HepG2 (cell line): ENCODE results near the gene ATP12A. TPM values are rescaled to one million over a fixed set of nuclear protein-coding genes. Genes with fewer than 3 reads are reported as not detected.

Experiments used
- ATAC-seq: fragments of 200-7000 bp; cut with Tn5 transposase; 3 replicates; pipeline ENCODE4 v1.9.1; 2020; ENCODE audit warnings: mild to moderate bottlenecking, moderate library complexity
- BruUV-seq: library from RNA; stranded (reverse); fragments of 400-500 nt; replicated peaks from 2 replicates; lab custom pipeline; 2021; lab: Mats Ljungman, UMichigan
- CTCF ChIA-PET: fragments of 300-600 bp; formaldehyde crosslinking; extraction: SDS; loops from one replicate; lab custom pipeline; 2021; ENCODE audit warnings: low total read pairs, inconsistent platforms, low intra/inter-chr PET ratio; lab: Yijun Ruan, JAX
- POLR2A ChIA-PET: fragments of 350-600 bp; sonication (Branson Sonifier 250); formaldehyde crosslinking; loops from one replicate; lab custom pipeline; 2020; ENCODE audit warnings: antibody characterized with exemption, inconsistent platforms; lab: Yijun Ruan, JAX
- DNase-seq: peaks from one replicate; pipeline ENCODE4 v3.0.0-alpha.2; 2015; ENCODE audit warnings: low spot score
- FAIRE-seq: peaks from 3 replicates; lab custom pipeline; 2011; peaks lifted over from hg19 to GRCh38; lab: Jason Lieb, UNC
- H2AFZ ChIP-seq: one replicate; pipeline ENCODE4 v1.6.1; 2011; ENCODE audit warnings: low read length, inconsistent platforms
- H3K27ac ChIP-seq: fragments of 300-600 bp; 3 replicates; pipeline ENCODE4 v1.8.0; 2011; ENCODE audit warnings: mixed run types, mild to moderate bottlenecking, mixed read lengths, low read length, inconsistent platforms; ENCODE audit not compliant: insufficient read depth; ENCODE audit errors: extremely low read length
- H3K27me3 ChIP-seq, 2 experiments: fragments of 200-600 bp in 1 of 2; 2 replicates in 1 of 2; 3 replicates in 1 of 2; pipeline versions ENCODE4 v1.6.0 to v1.8.0; 2011; ENCODE audit warnings: low read length in 2 of 2, mild to moderate bottlenecking in 2 of 2, moderate library complexity in 2 of 2, inconsistent platforms in 1 of 2; ENCODE audit not compliant: insufficient read depth in 2 of 2, control insufficient read depth in 1 of 2
- H3K36me3 ChIP-seq, 2 experiments: fragments of 200-600 bp in 1 of 2; replicated peaks in 1 of 2; 2 replicates in 1 of 2; 3 replicates in 1 of 2; pipeline versions ENCODE4 v1.5.1 to v1.8.0; 2011; ENCODE audit warnings: low read length in 2 of 2, inconsistent platforms in 1 of 2; ENCODE audit not compliant: insufficient read depth in 2 of 2, control insufficient read depth in 1 of 2
- H3K4me1 ChIP-seq: 2 replicates; pipeline ENCODE4 v1.5.1; 2012; ENCODE audit warnings: low read length, inconsistent platforms; ENCODE audit not compliant: insufficient read depth
- H3K4me2 ChIP-seq: 2 replicates; pipeline ENCODE4 v1.6.0; 2011; ENCODE audit warnings: low read depth, low read length, inconsistent platforms
- H3K4me3 ChIP-seq, 3 experiments: fragments of 200-600 bp in 1 of 3; sonication (generic), shearing (Covaris generic) in 1 of 3; replicated peaks in 1 of 3; 2 replicates each; pipeline ENCODE4 v1.5.1; 2011 to 2016; ENCODE audit warnings: low read length in 3 of 3, inconsistent platforms in 2 of 3, low read depth in 2 of 3, mild to moderate bottlenecking in 2 of 3, control low read depth in 1 of 3, mixed read lengths in 1 of 3; ENCODE audit not compliant: insufficient read depth in 1 of 3
- H3K79me2 ChIP-seq: one replicate; pipeline ENCODE4 v1.6.1; 2011; ENCODE audit warnings: low read length, inconsistent platforms; ENCODE audit not compliant: insufficient read depth
- H3K9ac ChIP-seq: 2 replicates; pipeline ENCODE4 v1.6.0; 2011; ENCODE audit warnings: mild to moderate bottlenecking, low read depth, low read length, inconsistent platforms; ENCODE audit not compliant: insufficient read depth
- H3K9me3 ChIP-seq: 2 replicates; pipeline ENCODE4 v1.5.1; 2012; ENCODE audit warnings: mild to moderate bottlenecking, low read length
- H4K20me1 ChIP-seq: 2 replicates; pipeline ENCODE4 v1.6.0; 2011; ENCODE audit warnings: inconsistent platforms, mild to moderate bottlenecking, low read length, moderate library complexity; ENCODE audit not compliant: insufficient read depth
- CREB1 ChIP-seq, 2 experiments: fragments of 450-650 bp in 1 of 2; IDR thresholded peaks; 2 replicates each; pipeline ENCODE4 v1.6.1; 2016 to 2017; ENCODE audit warnings: control low read depth in 1 of 2, mild to moderate bottlenecking in 1 of 2, missing compliant biosample characterization in 1 of 2, missing genetic modification characterization in 1 of 2
- CSRNP1 ChIP-seq: sonication (generic); formaldehyde crosslinking; IDR thresholded peaks from 2 replicates; pipeline ENCODE4 v1.8.1; 2023; ENCODE audit warnings: mild to moderate bottlenecking, missing genetic modification reagents
- GATA4 ChIP-seq: sonication (generic); IDR thresholded peaks from 2 replicates; pipeline ENCODE4 v1.6.1; 2016; ENCODE audit warnings: antibody characterized with exemption, low read depth, borderline replicate concordance
- HDAC2 ChIP-seq: sonication (generic); formaldehyde crosslinking; IDR thresholded peaks from 2 replicates; pipeline ENCODE4 v1.4.0; 2020; ENCODE audit warnings: missing genetic modification reagents
- SOX6 ChIP-seq, 2 experiments: fragments of 450-650 bp in 1 of 2; sonication (generic) in 1 of 2; formaldehyde crosslinking in 1 of 2; IDR thresholded peaks; 2 replicates each; pipeline versions ENCODE4 v1.4.0 to v1.6.1; 2017 to 2020; ENCODE audit warnings: antibody characterized with exemption in 1 of 2, mild to moderate bottlenecking in 1 of 2, missing genetic modification reagents in 1 of 2
- THAP8 ChIP-seq: sonication (generic); formaldehyde crosslinking; IDR thresholded peaks from 2 replicates; pipeline ENCODE4 v1.5.1; 2020; ENCODE audit warnings: missing genetic modification reagents, mild to moderate bottlenecking, borderline replicate concordance
- ZNF224 ChIP-seq: sonication (generic); formaldehyde crosslinking; IDR thresholded peaks from 2 replicates; pipeline ENCODE4 v1.5.0; 2020; ENCODE audit warnings: mild to moderate bottlenecking, missing genetic modification reagents
- ZNF543 ChIP-seq: sonication (generic); formaldehyde crosslinking; IDR thresholded peaks from 2 replicates; pipeline ENCODE4 v1.4.0; 2020; ENCODE audit warnings: mild to moderate bottlenecking, missing genetic modification reagents
- ZSCAN30 ChIP-seq: sonication (generic); formaldehyde crosslinking; IDR thresholded peaks from 2 replicates; pipeline ENCODE4 v1.5.0; 2020; ENCODE audit warnings: mild to moderate bottlenecking, missing genetic modification reagents
- WGBS: methylation state at CpG from one replicate; pipeline ENCODE4 v1.1.6; 2017; ENCODE audit warnings: low lambda C conversion rate; 5-methylcytosine and 5-hydroxymethylcytosine counted together
- in situ Hi-C: cut with HindIII; loops from 2 replicates; pipeline ENCODE4 v1.10.0; 2017; ENCODE audit warnings: low pct_unique_long_range_greater_than_20kb; ENCODE audit not compliant: extremely low pct_ligation_motif_present
- intact Hi-C: fragments of 100-400 bp; cut with micrococcal nuclease; formaldehyde crosslinking; loops from one replicate; pipeline ENCODE4 v1.10.0; 2022; ENCODE audit not compliant: unreplicated experiment
- polyA plus RNA-seq, 8 experiments: library from polyadenylated mRNA; depleted of rRNA in 3 of 8; stranded (reverse) in 7 of 8; unstranded in 1 of 8; fragments of >200 nt; fragmentation: Illumina TruSeq in 4 of 8; extraction: Trizol in 4 of 8; gene quantifications; 2 replicates each; pipeline versions ENCODE4 v1.2.1 to v1.2.3, GENCODE V29; 2011 to 2016; ENCODE audit warnings: low read depth in 4 of 8, missing spikeins in 1 of 8, mixed read lengths in 1 of 8; ENCODE audit not compliant: insufficient read depth in 1 of 8
- total RNA-seq, 5 experiments: library from RNA; depleted of rRNA; stranded (reverse); fragments of >200 nt; fragmentation: Illumina TruSeq; extraction: Trizol; gene quantifications; 2 replicates each; pipeline ENCODE4 v1.2.3, GENCODE V29; 2016; ENCODE audit warnings: low read depth in 1 of 5
- TF ChIP-seq, protein P1 (sequence below): sonication (generic); formaldehyde crosslinking; IDR thresholded peaks from 2 replicates; pipeline ENCODE4 v1.8.0; 2022; ENCODE audit warnings: mild to moderate bottlenecking, missing genetic modification reagents; ENCODE audit not compliant: insufficient replicate concordance
- TF ChIP-seq, protein P2 (sequence below): sonication (generic); formaldehyde crosslinking; IDR thresholded peaks from 2 replicates; pipeline ENCODE4 v1.4.0; 2020; ENCODE audit warnings: missing genetic modification reagents, borderline replicate concordance
- TF ChIP-seq, protein P3 (sequence below): IDR thresholded peaks from 2 replicates; pipeline ENCODE4 v1.6.1; 2012; ENCODE audit warnings: inconsistent platforms

Gene ATP12A
- total and polyA plus RNA-seq, 2 of the 13 experiments (the other 11 are each of a cell fraction or from before 2014, with no cell fraction given): not detected

- no peak overlapping the region for H3K27ac ChIP-seq
- H3K27me3 ChIP-seq: peaks cover 3 to 23% of the 10 kb centered on the region in 2 experiments; a peak in 4 of 5 replicates
- WGBS: 31% methylated on average over 7 of the region's 12 CpGs
- TF ChIP-seq, protein P1, sequence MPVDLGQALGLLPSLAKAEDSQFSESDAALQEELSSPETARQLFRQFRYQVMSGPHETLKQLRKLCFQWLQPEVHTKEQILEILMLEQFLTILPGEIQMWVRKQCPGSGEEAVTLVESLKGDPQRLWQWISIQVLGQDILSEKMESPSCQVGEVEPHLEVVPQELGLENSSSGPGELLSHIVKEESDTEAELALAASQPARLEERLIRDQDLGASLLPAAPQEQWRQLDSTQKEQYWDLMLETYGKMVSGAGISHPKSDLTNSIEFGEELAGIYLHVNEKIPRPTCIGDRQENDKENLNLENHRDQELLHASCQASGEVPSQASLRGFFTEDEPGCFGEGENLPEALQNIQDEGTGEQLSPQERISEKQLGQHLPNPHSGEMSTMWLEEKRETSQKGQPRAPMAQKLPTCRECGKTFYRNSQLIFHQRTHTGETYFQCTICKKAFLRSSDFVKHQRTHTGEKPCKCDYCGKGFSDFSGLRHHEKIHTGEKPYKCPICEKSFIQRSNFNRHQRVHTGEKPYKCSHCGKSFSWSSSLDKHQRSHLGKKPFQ: no peak
- TF ChIP-seq SOX6 (IDR thresholded peaks at IDR 0.05) (no peak), SOX6 (CRISPR knock-in tag; IDR thresholded peaks at IDR 0.05) (no peak), HDAC2 (CRISPR knock-in tag) (no peak), ZSCAN30 (CRISPR knock-in tag) (no peak), CSRNP1 (CRISPR knock-in tag) (no peak), ZNF543 (CRISPR knock-in tag) (no peak), ZNF224 (CRISPR knock-in tag) (no peak), THAP8 (CRISPR knock-in tag) (no peak), CREB1 (IDR thresholded peaks at IDR 0.05) (no peak), CREB1 (CRISPR knock-in tag; IDR thresholded peaks at IDR 0.05) (no peak), GATA4 (no peak)
- TF ChIP-seq, protein P2, sequence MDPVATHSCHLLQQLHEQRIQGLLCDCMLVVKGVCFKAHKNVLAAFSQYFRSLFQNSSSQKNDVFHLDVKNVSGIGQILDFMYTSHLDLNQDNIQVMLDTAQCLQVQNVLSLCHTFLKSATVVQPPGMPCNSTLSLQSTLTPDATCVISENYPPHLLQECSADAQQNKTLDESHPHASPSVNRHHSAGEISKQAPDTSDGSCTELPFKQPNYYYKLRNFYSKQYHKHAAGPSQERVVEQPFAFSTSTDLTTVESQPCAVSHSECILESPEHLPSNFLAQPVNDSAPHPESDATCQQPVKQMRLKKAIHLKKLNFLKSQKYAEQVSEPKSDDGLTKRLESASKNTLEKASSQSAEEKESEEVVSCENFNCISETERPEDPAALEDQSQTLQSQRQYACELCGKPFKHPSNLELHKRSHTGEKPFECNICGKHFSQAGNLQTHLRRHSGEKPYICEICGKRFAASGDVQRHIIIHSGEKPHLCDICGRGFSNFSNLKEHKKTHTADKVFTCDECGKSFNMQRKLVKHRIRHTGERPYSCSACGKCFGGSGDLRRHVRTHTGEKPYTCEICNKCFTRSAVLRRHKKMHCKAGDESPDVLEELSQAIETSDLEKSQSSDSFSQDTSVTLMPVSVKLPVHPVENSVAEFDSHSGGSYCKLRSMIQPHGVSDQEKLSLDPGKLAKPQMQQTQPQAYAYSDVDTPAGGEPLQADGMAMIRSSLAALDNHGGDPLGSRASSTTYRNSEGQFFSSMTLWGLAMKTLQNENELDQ (CRISPR knock-in tag): no peak
- TF ChIP-seq, protein P3, sequence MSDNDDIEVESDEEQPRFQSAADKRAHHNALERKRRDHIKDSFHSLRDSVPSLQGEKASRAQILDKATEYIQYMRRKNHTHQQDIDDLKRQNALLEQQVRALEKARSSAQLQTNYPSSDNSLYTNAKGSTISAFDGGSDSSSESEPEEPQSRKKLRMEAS: no peak
- H3K36me3 ChIP-seq: no peaks in the 10 kb centered on the region
- in situ Hi-C loops: no loop called here
- no peaks in the 10 kb centered on the region for H4K20me1 ChIP-seq
- no peak overlapping the region for H3K9ac ChIP-seq
- ChIA-PET CTCF (no interaction called here), POLR2A (no interaction called here)
- H3K79me2 ChIP-seq: no peaks in the 10 kb centered on the region
- H3K9me3 ChIP-seq: no peaks in the 10 kb centered on the region
- no peaks in the 10 kb centered on the region for H3K4me1 ChIP-seq
- no peak overlapping the region for H3K4me3 ChIP-seq
- no TSS peak for BruUV-seq
- ATAC-seq: no peak
- H3K4me2 ChIP-seq: no peak overlapping the region
- no peak overlapping the region for H2AFZ ChIP-seq
- DNase-seq: no peak
- FAIRE-seq: no peak
- intact Hi-C loops: no loop called here
These were observed 18.5 kb downstream of the ATP12A start for GRCh38 chr13:24698686-24699085.
